Subcutaneous abdominal adipose tissue (tissue), 5 donors: ENCODE data around the gene NELL1.

Experiments used
- H3K27ac ChIP-seq: one replicate; pipeline ENCODE4 v1.7.0; 2013; ENCODE audit warnings: low read depth, mild to moderate bottlenecking, inconsistent platforms, low read length, moderate library complexity
- H3K27me3 ChIP-seq, 5 donors: one replicate each; pipeline ENCODE4 v1.7.0; 2013; ENCODE audit warnings: low read length in 5 of 5, inconsistent platforms in 1 of 5; ENCODE audit not compliant: control insufficient read depth in 5 of 5, insufficient read depth in 4 of 5
- H3K36me3 ChIP-seq, 5 donors: one replicate each; pipeline ENCODE4 v1.7.0; 2013; ENCODE audit warnings: low read length in 5 of 5; ENCODE audit not compliant: control insufficient read depth in 5 of 5, insufficient read depth in 5 of 5
- H3K4me1 ChIP-seq, 5 donors: one replicate each; pipeline ENCODE4 v1.7.0; 2013; ENCODE audit warnings: low read length in 5 of 5, mild to moderate bottlenecking in 3 of 5, moderate library complexity in 1 of 5; ENCODE audit not compliant: control insufficient read depth in 5 of 5, insufficient read depth in 5 of 5
- H3K4me3 ChIP-seq, 5 donors: one replicate each; pipeline ENCODE4 v1.7.0; 2013; ENCODE audit warnings: low read length in 5 of 5, low read depth in 1 of 5
- H3K9ac ChIP-seq, 5 donors: one replicate each; pipeline ENCODE4 v1.7.0; 2013; ENCODE audit warnings: low read length in 5 of 5, mild to moderate bottlenecking in 4 of 5, moderate library complexity in 3 of 5
- H3K9me3 ChIP-seq, 5 donors: one replicate each; pipeline ENCODE4 v1.7.0; 2013; ENCODE audit warnings: low read length in 5 of 5; ENCODE audit not compliant: control insufficient read depth in 5 of 5
- donor health status: healthy.
- donor health status: healthy.
- donor health status: healthy.
- donor health status: healthy.
- donor health status: healthy.

NELL1 gene

GRCh38 chr11:21566521-21567117, 897.2 kb downstream of the NELL1 start:
- Histone ChIP-seq H3K27me3 (no peaks in the 10 kb centered on the region), H3K9me3 (no peaks in the 10 kb centered on the region), H3K4me3 (no peak overlapping the region)

GRCh38 chr11:21567645-21568290, 898.4 kb downstream of the NELL1 start:
- H3K4me3 ChIP-seq: no peak overlapping the region
- H3K27ac ChIP-seq: no peak overlapping the region
- no peaks in the 10 kb centered on the region for H3K36me3 ChIP-seq
- H3K9me3 ChIP-seq: no peaks in the 10 kb centered on the region
- H3K27me3 ChIP-seq: no peaks in the 10 kb centered on the region
- no peaks in the 10 kb centered on the region for H3K4me1 ChIP-seq
- H3K9ac ChIP-seq: no peak overlapping the region

More at GRCh38 chr11:21566521-21567117, 897.2 kb downstream of the NELL1 start:
- Histone ChIP-seq H3K27ac (no peak overlapping the region), H3K36me3 (no peaks in the 10 kb centered on the region), H3K4me1 (no peaks in the 10 kb centered on the region), H3K9ac (no peak overlapping the region)

GRCh38 chr11:21572210-21572609, 902.8 kb downstream of the NELL1 start:
- H3K27me3 ChIP-seq: no peaks in the 10 kb centered on the region
- no peak overlapping the region for H3K4me3 ChIP-seq
- H3K36me3 ChIP-seq: no peaks in the 10 kb centered on the region
- H3K4me1 ChIP-seq: no peaks in the 10 kb centered on the region
- H3K9me3 ChIP-seq: no peaks in the 10 kb centered on the region
- H3K9ac ChIP-seq: no peak overlapping the region
- no peak overlapping the region for H3K27ac ChIP-seq

GRCh38 chr11:21582791-21583190, 913.4 kb downstream of the NELL1 start:
- Histone ChIP-seq H3K4me1 (no peaks in the 10 kb centered on the region), H3K9ac (no peak overlapping the region), H3K27ac (no peak overlapping the region), H3K27me3 (no peaks in the 10 kb centered on the region), H3K36me3 (no peaks in the 10 kb centered on the region), H3K9me3 (no peaks in the 10 kb centered on the region), H3K4me3 (no peak overlapping the region)

- Histone ChIP-seq H3K27me3 (no peaks in the 10 kb centered on the region), H3K4me3 (no peak overlapping the region), H3K9ac (no peak overlapping the region), H3K4me1 (no peaks in the 10 kb centered on the region), H3K9me3 (no peaks in the 10 kb centered on the region), H3K27ac (no peak overlapping the region), H3K36me3 (no peaks in the 10 kb centered on the region)
Measured at GRCh38 chr11:21588754-21589153, 919.4 kb downstream of the NELL1 start.

GRCh38 chr11:21602699-21603098, 933.3 kb downstream of the NELL1 start:
- Histone ChIP-seq H3K27ac (no peak overlapping the region), H3K4me1 (no peaks in the 10 kb centered on the region), H3K4me3 (no peak overlapping the region), H3K36me3 (no peaks in the 10 kb centered on the region), H3K9ac (no peak overlapping the region), H3K27me3 (no peaks in the 10 kb centered on the region), H3K9me3 (no peaks in the 10 kb centered on the region)

- H3K4me1 ChIP-seq: no peaks in the 10 kb centered on the region
- no peak overlapping the region for H3K27ac ChIP-seq
Measured at GRCh38 chr11:21603886-21604285, 934.5 kb downstream of the NELL1 start.

GRCh38 chr11:21604564-21604963, 935.2 kb downstream of the NELL1 start:
- Histone ChIP-seq H3K4me3 (no peak overlapping the region), H3K27ac (no peak overlapping the region), H3K9me3 (no peaks in the 10 kb centered on the region), H3K36me3 (no peaks in the 10 kb centered on the region), H3K27me3 (no peaks in the 10 kb centered on the region), H3K4me1 (no peaks in the 10 kb centered on the region), H3K9ac (no peak overlapping the region)

More at GRCh38 chr11:21603886-21604285, 934.5 kb downstream of the NELL1 start:
- Histone ChIP-seq H3K27me3 (no peaks in the 10 kb centered on the region), H3K9ac (no peak overlapping the region), H3K9me3 (no peaks in the 10 kb centered on the region), H3K36me3 (no peaks in the 10 kb centered on the region), H3K4me3 (no peak overlapping the region)

GRCh38 chr11:21612326-21612725, 942.9 kb downstream of the NELL1 start:
- Histone ChIP-seq H3K36me3 (no peaks in the 10 kb centered on the region), H3K4me3 (no peak overlapping the region), H3K4me1 (no peaks in the 10 kb centered on the region), H3K27ac (no peak overlapping the region), H3K9me3 (no peaks in the 10 kb centered on the region), H3K27me3 (no peaks in the 10 kb centered on the region), H3K9ac (no peak overlapping the region)

- H3K4me1 ChIP-seq: no peaks in the 10 kb centered on the region
- no peaks in the 10 kb centered on the region for H3K27me3 ChIP-seq
- no peak overlapping the region for H3K27ac ChIP-seq
- no peak overlapping the region for H3K9ac ChIP-seq
- no peak overlapping the region for H3K4me3 ChIP-seq
- H3K36me3 ChIP-seq: no peaks in the 10 kb centered on the region
- H3K9me3 ChIP-seq: no peaks in the 10 kb centered on the region
Measured at GRCh38 chr11:21614961-21615360, 945.6 kb downstream of the NELL1 start.
